GM12878 (cell line): ENCODE measurements around the gene MAL. TPM values are rescaled to one million over a fixed set of nuclear protein-coding genes. Genes with fewer than 3 reads are reported as not detected.

ENCODE experiments used
- ATAC-seq: fragments of 200-7000 bp; cut with Tn5 transposase; 3 replicates; pipeline ENCODE4 v1.9.1; 2020; ENCODE audit warnings: mild to moderate bottlenecking, moderate library complexity
- BruUV-seq: library from RNA; stranded (reverse); fragments of 400-500 nt; replicated peaks from 2 replicates; lab custom pipeline; 2021; lab: Mats Ljungman, UMichigan
- CTCF ChIA-PET: fragments of 300-600 bp; sonication (Branson Sonifier 250); formaldehyde crosslinking; extraction: SDS; loops from one replicate; lab custom pipeline; 2021; ENCODE audit warnings: inconsistent platforms; lab: Yijun Ruan, JAX
- POLR2A ChIA-PET: fragments of 350-600 bp; formaldehyde crosslinking; extraction: SDS; loops from one replicate; lab custom pipeline; 2021; ENCODE audit warnings: inconsistent platforms; lab: Charles Lee
- RAD21 ChIA-PET: fragments of 300-600 bp; sonication (Branson Sonifier 250); formaldehyde crosslinking; loops from one replicate; lab custom pipeline; 2023; ENCODE audit warnings: antibody characterized with exemption; ENCODE audit not compliant: unreplicated experiment; lab: Charles Lee
- SMC1A ChIA-PET: fragments of 300-600 bp; sonication (Branson Sonifier 250); formaldehyde crosslinking; loops from one replicate; lab custom pipeline; 2023; ENCODE audit not compliant: unreplicated experiment, uncharacterized antibody; lab: Charles Lee
- DNase-seq: peaks from one replicate; pipeline ENCODE4 v3.0.0-alpha.2; 2011; ENCODE audit warnings: low read depth, low spot score
- FAIRE-seq: peaks from 3 replicates; lab custom pipeline; 2011; peaks lifted over from hg19 to GRCh38; lab: Jason Lieb, UNC
- H2AFZ ChIP-seq: 2 replicates; pipeline ENCODE4 v1.6.0; 2011; ENCODE audit warnings: low read depth, low read length, control low read depth; ENCODE audit not compliant: control insufficient read depth
- H3K27ac ChIP-seq: 2 replicates; pipeline ENCODE4 v1.5.1; 2011; ENCODE audit warnings: control low read depth; ENCODE audit not compliant: control insufficient read depth, insufficient read depth
- H3K27me3 ChIP-seq, 2 experiments: replicated peaks in 1 of 2; 2 replicates each; pipeline versions ENCODE4 v1.6.0 to v1.6.1; 2011; ENCODE audit warnings: low read length in 1 of 2; ENCODE audit not compliant: control insufficient read depth in 2 of 2, insufficient read depth in 2 of 2
- H3K36me3 ChIP-seq, 2 experiments: 2 replicates each; pipeline ENCODE4 v1.5.1; 2011; ENCODE audit warnings: low read length in 1 of 2; ENCODE audit not compliant: control insufficient read depth in 2 of 2, insufficient read depth in 2 of 2
- H3K4me1 ChIP-seq: 2 replicates; pipeline ENCODE4 v1.6.1; 2011; ENCODE audit warnings: mild to moderate bottlenecking, low read length, moderate library complexity, mixed read lengths; ENCODE audit not compliant: control insufficient read depth, insufficient read depth
- H3K4me2 ChIP-seq: 2 replicates; pipeline ENCODE4 v1.6.0; 2011; ENCODE audit warnings: control low read depth; ENCODE audit not compliant: control insufficient read depth, insufficient read depth
- H3K4me3 ChIP-seq: fragments of 200-600 bp; sonication (generic); 2 replicates; pipeline ENCODE4 v1.5.1; 2016
- H3K79me2 ChIP-seq: 2 replicates; pipeline ENCODE4 v1.6.0; 2011; ENCODE audit warnings: low read length; ENCODE audit not compliant: control insufficient read depth, insufficient read depth
- H3K9ac ChIP-seq: 2 replicates; pipeline ENCODE4 v1.8.0; 2011; ENCODE audit warnings: low read length, control low read depth, mixed read lengths; ENCODE audit not compliant: control insufficient read depth, insufficient read depth
- H3K9me3 ChIP-seq: replicated peaks from 3 replicates; pipeline ENCODE4 v1.5.1; 2011; ENCODE audit warnings: mild to moderate bottlenecking, low read length; ENCODE audit not compliant: control insufficient read depth, insufficient read depth
- H4K20me1 ChIP-seq: 2 replicates; pipeline ENCODE4 v1.6.0; 2011; ENCODE audit not compliant: control insufficient read depth, insufficient read depth
- CEBPB ChIP-seq, 2 experiments: fragments of 150-350 bp in 1 of 2; IDR thresholded peaks; 2 replicates each; pipeline ENCODE4 v1.6.1; 2012 to 2014; ENCODE audit warnings: low read depth in 2 of 2, low read length in 2 of 2, borderline replicate concordance in 1 of 2, inconsistent platforms in 1 of 2
- CHD1 ChIP-seq: IDR thresholded peaks from 2 replicates; pipeline ENCODE4 v1.6.1; 2012; ENCODE audit warnings: low read depth, low read length, improper control_type of control experiment
- KDM1A ChIP-seq: fragments of 200-600 bp; sonication (generic); IDR thresholded peaks from 2 replicates; pipeline ENCODE4 v1.6.1; 2016; ENCODE audit warnings: borderline replicate concordance
- LARP7 ChIP-seq: fragments of 450-650 bp; IDR thresholded peaks from 2 replicates; pipeline ENCODE4 v1.6.1; 2017; ENCODE audit warnings: mild to moderate bottlenecking
- NR2F1 ChIP-seq: fragments of 450-650 bp; conservative IDR thresholded peaks from 2 replicates; pipeline ENCODE4 v1.6.1; 2017; ENCODE audit warnings: mild to moderate bottlenecking
- SMAD5 ChIP-seq: IDR thresholded peaks from 2 replicates; pipeline ENCODE4 v1.6.1; 2016; ENCODE audit warnings: antibody characterized with exemption, low read depth
- SUPT20H ChIP-seq: IDR thresholded peaks from 2 replicates; pipeline ENCODE4 v1.6.1; 2011; ENCODE audit warnings: low read depth, mild to moderate bottlenecking, low read length, moderate library complexity, borderline replicate concordance; ENCODE audit not compliant: control insufficient read depth
- YBX1 ChIP-seq: fragments of 450-650 bp; IDR thresholded peaks from 2 replicates; pipeline ENCODE4 v1.6.1; 2016; ENCODE audit warnings: antibody characterized with exemption
- WGBS: methylation state at CpG from one replicate; pipeline ENCODE4 v1.1.6; 2016; ENCODE audit warnings: low lambda C conversion rate; ENCODE audit not compliant: insufficient replicate concordance, insufficient coverage; ENCODE audit errors: missing lambda C conversion rate; 5-methylcytosine and 5-hydroxymethylcytosine counted together
- in situ Hi-C: fragments of 300-500 bp; cut with MboI; formaldehyde crosslinking; loops from 9 replicates; pipeline ENCODE4 v1.14.3; 2018; ENCODE audit warnings: mixed read lengths
- intact Hi-C: fragments of 100-400 bp; cut with micrococcal nuclease; formaldehyde crosslinking; loops from one replicate; pipeline ENCODE4 v1.14.2; 2022; ENCODE audit not compliant: unreplicated experiment
- polyA plus RNA-seq, 11 experiments: library from polyadenylated mRNA; depleted of rRNA in 4 of 11; unstranded in 6 of 11; stranded (reverse) in 5 of 11; fragments of >200 nt; fragmentation: Nextera tagmentation in 4 of 11; fragmentation: Illumina TruSeq in 1 of 11; extraction: Ambion mirVana in 4 of 11; extraction: Trizol in 1 of 11; gene quantifications; 1 replicate in 1 of 11; 2 replicates in 10 of 11; pipeline versions ENCODE4 v1.2.1 to v1.2.3, GENCODE V29; 2011 to 2016; ENCODE audit warnings: inconsistent platforms in 2 of 11, missing spikeins in 2 of 11, low read depth in 1 of 11
- total RNA-seq, 4 experiments: library from RNA; depleted of rRNA in 3 of 4; stranded (reverse); fragments of >200 nt in 3 of 4; fragmentation: Illumina TruSeq in 1 of 4; extraction: Trizol in 1 of 4; gene quantifications; 2 replicates each; pipeline versions ENCODE4 v1.2.1 to v1.2.3, GENCODE V29; 2013 to 2021
- TF ChIP-seq, protein P1 (sequence below): fragments of 450-650 bp; IDR thresholded peaks from 2 replicates; pipeline ENCODE4 v1.6.1; 2017; ENCODE audit warnings: borderline replicate concordance
- TF ChIP-seq, protein P2 (sequence below): IDR thresholded peaks from 2 replicates; pipeline ENCODE4 v1.6.1; 2012; ENCODE audit warnings: low read depth, low read length, improper control_type of control experiment
- TF ChIP-seq, protein P3 (sequence below): fragments of 450-650 bp; IDR thresholded peaks from 2 replicates; pipeline ENCODE4 v1.6.1; 2018; ENCODE audit warnings: mild to moderate bottlenecking, low read depth, moderate library complexity; ENCODE audit not compliant: partially characterized antibody
- TF ChIP-seq, protein P4 (sequence below): fragments of 450-650 bp; conservative IDR thresholded peaks from 2 replicates; pipeline ENCODE4 v1.6.1; 2017; ENCODE audit warnings: mild to moderate bottlenecking, moderate library complexity
- TF ChIP-seq, protein P5 (sequence below): IDR thresholded peaks from 2 replicates; pipeline ENCODE4 v1.6.1; 2011; ENCODE audit warnings: borderline replicate concordance, low read depth, mild to moderate bottlenecking, moderate library complexity, low read length; ENCODE audit not compliant: insufficient read depth, poor library complexity, severe bottlenecking

MAL gene
- total and polyA plus RNA-seq, 10 of the 15 experiments (the other 5 are each of a cell fraction or from before 2014, with no cell fraction given) = 1.3 to 4.5 (median 1.7) TPM

DNA sequence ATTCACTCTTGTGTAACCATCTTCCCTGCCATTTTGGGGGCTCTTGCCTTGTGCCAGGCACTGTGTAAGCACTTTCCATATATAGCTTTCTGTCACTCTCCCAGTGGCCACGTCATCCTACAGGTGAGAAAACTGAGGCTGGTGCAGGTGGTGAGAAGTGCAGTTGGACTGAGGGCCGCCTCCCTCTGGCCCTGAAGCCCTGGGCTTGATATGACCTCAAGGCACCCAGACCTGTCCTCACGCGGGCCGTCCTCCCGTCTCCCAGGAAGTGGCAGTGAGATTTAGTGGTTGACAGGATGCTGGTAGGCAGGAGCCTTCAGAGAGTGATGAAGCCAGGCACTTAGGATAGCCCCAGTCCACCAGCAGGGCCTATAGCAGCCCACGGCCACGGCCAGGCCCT, 30.5 kb downstream of the MAL start:
- Histone ChIP-seq H3K27me3 (no peaks in the 10 kb centered on the region), H3K27ac (no peak overlapping the region), H3K4me2 (no peak overlapping the region), H3K9me3 (no peaks in the 10 kb centered on the region), H3K79me2 (no peaks in the 10 kb centered on the region), H2AFZ (no peak overlapping the region), H4K20me1 (no peaks in the 10 kb centered on the region), H3K4me3 (no peak overlapping the region), H3K9ac (no peak overlapping the region), H3K36me3 (no peaks in the 10 kb centered on the region), H3K4me1 (peaks cover 3% of the 10 kb centered on the region; the same call in 1 of the 2 replicates)
- TF ChIP-seq SMAD5 (no peak), CEBPB (IDR thresholded peaks at IDR 0.05; ENCODE audit: borderline replicate concordance in 1 of 2, low read depth in 2 of 2, low read length in 2 of 2) (no peak), YBX1 (no peak), NR2F1 (no peak), CHD1 (no peak), SUPT20H (no peak), KDM1A (no peak), LARP7 (no peak)
- TF ChIP-seq, protein P1, sequence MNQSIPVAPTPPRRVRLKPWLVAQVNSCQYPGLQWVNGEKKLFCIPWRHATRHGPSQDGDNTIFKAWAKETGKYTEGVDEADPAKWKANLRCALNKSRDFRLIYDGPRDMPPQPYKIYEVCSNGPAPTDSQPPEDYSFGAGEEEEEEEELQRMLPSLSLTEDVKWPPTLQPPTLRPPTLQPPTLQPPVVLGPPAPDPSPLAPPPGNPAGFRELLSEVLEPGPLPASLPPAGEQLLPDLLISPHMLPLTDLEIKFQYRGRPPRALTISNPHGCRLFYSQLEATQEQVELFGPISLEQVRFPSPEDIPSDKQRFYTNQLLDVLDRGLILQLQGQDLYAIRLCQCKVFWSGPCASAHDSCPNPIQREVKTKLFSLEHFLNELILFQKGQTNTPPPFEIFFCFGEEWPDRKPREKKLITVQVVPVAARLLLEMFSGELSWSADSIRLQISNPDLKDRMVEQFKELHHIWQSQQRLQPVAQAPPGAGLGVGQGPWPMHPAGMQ = no peak
- TF ChIP-seq, protein P2, sequence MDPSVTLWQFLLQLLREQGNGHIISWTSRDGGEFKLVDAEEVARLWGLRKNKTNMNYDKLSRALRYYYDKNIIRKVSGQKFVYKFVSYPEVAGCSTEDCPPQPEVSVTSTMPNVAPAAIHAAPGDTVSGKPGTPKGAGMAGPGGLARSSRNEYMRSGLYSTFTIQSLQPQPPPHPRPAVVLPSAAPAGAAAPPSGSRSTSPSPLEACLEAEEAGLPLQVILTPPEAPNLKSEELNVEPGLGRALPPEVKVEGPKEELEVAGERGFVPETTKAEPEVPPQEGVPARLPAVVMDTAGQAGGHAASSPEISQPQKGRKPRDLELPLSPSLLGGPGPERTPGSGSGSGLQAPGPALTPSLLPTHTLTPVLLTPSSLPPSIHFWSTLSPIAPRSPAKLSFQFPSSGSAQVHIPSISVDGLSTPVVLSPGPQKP = no peak
- TF ChIP-seq, protein P3, sequence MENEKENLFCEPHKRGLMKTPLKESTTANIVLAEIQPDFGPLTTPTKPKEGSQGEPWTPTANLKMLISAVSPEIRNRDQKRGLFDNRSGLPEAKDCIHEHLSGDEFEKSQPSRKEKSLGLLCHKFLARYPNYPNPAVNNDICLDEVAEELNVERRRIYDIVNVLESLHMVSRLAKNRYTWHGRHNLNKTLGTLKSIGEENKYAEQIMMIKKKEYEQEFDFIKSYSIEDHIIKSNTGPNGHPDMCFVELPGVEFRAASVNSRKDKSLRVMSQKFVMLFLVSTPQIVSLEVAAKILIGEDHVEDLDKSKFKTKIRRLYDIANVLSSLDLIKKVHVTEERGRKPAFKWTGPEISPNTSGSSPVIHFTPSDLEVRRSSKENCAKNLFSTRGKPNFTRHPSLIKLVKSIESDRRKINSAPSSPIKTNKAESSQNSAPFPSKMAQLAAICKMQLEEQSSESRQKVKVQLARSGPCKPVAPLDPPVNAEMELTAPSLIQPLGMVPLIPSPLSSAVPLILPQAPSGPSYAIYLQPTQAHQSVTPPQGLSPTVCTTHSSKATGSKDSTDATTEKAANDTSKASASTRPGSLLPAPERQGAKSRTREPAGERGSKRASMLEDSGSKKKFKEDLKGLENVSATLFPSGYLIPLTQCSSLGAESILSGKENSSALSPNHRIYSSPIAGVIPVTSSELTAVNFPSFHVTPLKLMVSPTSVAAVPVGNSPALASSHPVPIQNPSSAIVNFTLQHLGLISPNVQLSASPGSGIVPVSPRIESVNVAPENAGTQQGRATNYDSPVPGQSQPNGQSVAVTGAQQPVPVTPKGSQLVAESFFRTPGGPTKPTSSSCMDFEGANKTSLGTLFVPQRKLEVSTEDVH = no peak
- TF ChIP-seq, protein P4, sequence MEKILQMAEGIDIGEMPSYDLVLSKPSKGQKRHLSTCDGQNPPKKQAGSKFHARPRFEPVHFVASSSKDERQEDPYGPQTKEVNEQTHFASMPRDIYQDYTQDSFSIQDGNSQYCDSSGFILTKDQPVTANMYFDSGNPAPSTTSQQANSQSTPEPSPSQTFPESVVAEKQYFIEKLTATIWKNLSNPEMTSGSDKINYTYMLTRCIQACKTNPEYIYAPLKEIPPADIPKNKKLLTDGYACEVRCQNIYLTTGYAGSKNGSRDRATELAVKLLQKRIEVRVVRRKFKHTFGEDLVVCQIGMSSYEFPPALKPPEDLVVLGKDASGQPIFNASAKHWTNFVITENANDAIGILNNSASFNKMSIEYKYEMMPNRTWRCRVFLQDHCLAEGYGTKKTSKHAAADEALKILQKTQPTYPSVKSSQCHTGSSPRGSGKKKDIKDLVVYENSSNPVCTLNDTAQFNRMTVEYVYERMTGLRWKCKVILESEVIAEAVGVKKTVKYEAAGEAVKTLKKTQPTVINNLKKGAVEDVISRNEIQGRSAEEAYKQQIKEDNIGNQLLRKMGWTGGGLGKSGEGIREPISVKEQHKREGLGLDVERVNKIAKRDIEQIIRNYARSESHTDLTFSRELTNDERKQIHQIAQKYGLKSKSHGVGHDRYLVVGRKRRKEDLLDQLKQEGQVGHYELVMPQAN = no peak
- TF ChIP-seq, protein P5, sequence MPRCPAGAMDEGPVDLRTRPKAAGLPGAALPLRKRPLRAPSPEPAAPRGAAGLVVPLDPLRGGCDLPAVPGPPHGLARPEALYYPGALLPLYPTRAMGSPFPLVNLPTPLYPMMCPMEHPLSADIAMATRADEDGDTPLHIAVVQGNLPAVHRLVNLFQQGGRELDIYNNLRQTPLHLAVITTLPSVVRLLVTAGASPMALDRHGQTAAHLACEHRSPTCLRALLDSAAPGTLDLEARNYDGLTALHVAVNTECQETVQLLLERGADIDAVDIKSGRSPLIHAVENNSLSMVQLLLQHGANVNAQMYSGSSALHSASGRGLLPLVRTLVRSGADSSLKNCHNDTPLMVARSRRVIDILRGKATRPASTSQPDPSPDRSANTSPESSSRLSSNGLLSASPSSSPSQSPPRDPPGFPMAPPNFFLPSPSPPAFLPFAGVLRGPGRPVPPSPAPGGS = no peak
- 67% methylated on average over 8 of the region's 8 CpGs for WGBS
- in situ Hi-C loops (no loop called here), intact Hi-C loops (no loop called here)
- CTCF ChIA-PET = interaction anchor here (1.2 to 7.9 kb wide), 6 partner anchors 13 to 71 kb away, joined by 4 to 134 read pairs (median 10); partner anchors contain the start of gene MAL
- peak; percentile 8; the same call in 2 of the 3 replicates for ATAC-seq
- RAD21 ChIA-PET = interaction anchor here (0.8 to 8.1 kb wide), 5 partner anchors 7 to 31 kb away, joined by 3 to 92 read pairs (median 5); partner anchors contain the start of gene MAL
- SMC1A ChIA-PET = interaction anchor here (7.8 kb wide), 1 partner anchor 32 kb away, joined by 94 read pairs; the partner anchor contains the start of gene MAL
- DNase-seq = no peak
- no TSS peak for BruUV-seq
- POLR2A ChIA-PET = interaction anchor here (1.2 to 3.8 kb wide), 2 partner anchors 7 to 12 kb away, joined by 3 to 20 read pairs; no protein-coding TSS in a partner anchor
- FAIRE-seq = no peak
